Measurements from ENCODE around the gene FOXO1.
A peak's percentile ranks its signal among the peaks of the same experiment; 100 is the strongest.

FOXO1 gene

GRCh38 chr13:40572961-40573360, 93.5 kb downstream of the FOXO1 start:
- no peak for DNase-seq

- no peak for DNase-seq
Measured at GRCh38 chr13:40571338-40571963, 95.0 kb downstream of the FOXO1 start.

- no peak for DNase-seq
Measured at GRCh38 chr13:40570930-40571329, 95.5 kb downstream of the FOXO1 start.

- DNase-seq: no peak
Measured at GRCh38 chr13:40569024-40569350, 97.5 kb downstream of the FOXO1 start.

- no peak for DNase-seq
Measured at GRCh38 chr13:40568246-40569023, 98.0 kb downstream of the FOXO1 start.

- no peak for DNase-seq
Measured at GRCh38 chr13:40566811-40567210, 99.6 kb downstream of the FOXO1 start.

GRCh38 chr13:40565282-40566148, 100.9 kb downstream of the FOXO1 start:
- DNase-seq: no peak

- DNase-seq: peak; percentile 17
Measured at GRCh38 chr13:40564342-40565001, 102.0 kb downstream of the FOXO1 start.

- no peak for DNase-seq
Measured at GRCh38 chr13:40563350-40564125, 102.9 kb downstream of the FOXO1 start.

- DNase-seq: peak; percentile 26
Measured at GRCh38 chr13:40562975-40563349, 103.5 kb downstream of the FOXO1 start.

GRCh38 chr13:40559915-40560314, 106.5 kb downstream of the FOXO1 start:
- no peak for DNase-seq

GRCh38 chr13:40558656-40559055, 107.8 kb downstream of the FOXO1 start:
- DNase-seq: no peak

- DNase-seq: no peak
Measured at GRCh38 chr13:40556453-40556852, 110.0 kb downstream of the FOXO1 start.

- DNase-seq: no peak
Measured at GRCh38 chr13:40553356-40553755, 113.1 kb downstream of the FOXO1 start.

GRCh38 chr13:40552895-40553294, 113.5 kb downstream of the FOXO1 start:
- DNase-seq: no peak

- DNase-seq: no peak
Measured at GRCh38 chr13:40550130-40550529, 116.3 kb downstream of the FOXO1 start.

GRCh38 chr13:40549500-40550094, 116.8 kb downstream of the FOXO1 start:
- DNase-seq: no peak

- no peak for DNase-seq
Measured at GRCh38 chr13:40547591-40548315, 118.7 kb downstream of the FOXO1 start.

- DNase-seq: no peak
Measured at GRCh38 chr13:40546047-40546446, 120.4 kb downstream of the FOXO1 start.

- no peak for DNase-seq
Measured at GRCh38 chr13:40540328-40541044, 126.0 kb downstream of the FOXO1 start.

All from CD4-positive, alpha-beta T cell treated with Interleukin-10 for 1 hour (primary cell).